Pancreas (tissue), 10 donors: ENCODE results near the gene METTL5. TPM values are rescaled to one million over a fixed set of nuclear protein-coding genes. Genes with fewer than 3 reads are reported as not detected.
A peak's percentile ranks its signal among the peaks of the same experiment; 100 is the strongest.

Experiments
- ATAC-seq, 4 donors: fragments of 200-7000 bp; cut with Tn5 transposase; one replicate each; pipeline versions ENCODE4 v1.8.0 to v1.9.1; 2020; ENCODE audit warnings: mild to moderate bottlenecking in 4 of 4, moderate library complexity in 4 of 4
- DNase-seq, 6 donors: peaks; one replicate each; pipeline ENCODE4 v3.0.0-alpha.2; 2020
- FAIRE-seq: peaks from 2 replicates; lab custom pipeline; 2012; peaks lifted over from hg19 to GRCh38; lab: Jason Lieb, UNC
- H3K27ac ChIP-seq, 4 donors: fragments of 200-600 bp; sonication (generic); 1 replicate in 3 of 4; 2 replicates in 1 of 4; pipeline versions ENCODE4 v1.5.0 to v1.8.0; 2020
- H3K27me3 ChIP-seq, 4 donors: fragments of 200-600 bp; one replicate each; pipeline ENCODE4 v1.8.0; 2021
- H3K36me3 ChIP-seq, 3 donors: fragments of 200-600 bp; sonication (generic) in 1 of 3; one replicate each; pipeline versions ENCODE4 v1.5.0 to v1.8.0; 2020 to 2021
- H3K4me1 ChIP-seq, 3 donors: fragments of 200-600 bp; one replicate each; pipeline ENCODE4 v1.8.0; 2021
- H3K4me3 ChIP-seq, 4 donors: fragments of 200-600 bp; sonication (generic) in 2 of 4; one replicate each; pipeline versions ENCODE4 v1.5.0 to v1.8.0; 2020 to 2021
- H3K9me3 ChIP-seq, 4 donors: fragments of 200-600 bp; one replicate each; pipeline ENCODE4 v1.8.0; 2021
- CTCF ChIP-seq, 4 donors: fragments of 200-600 bp; sonication (generic) in 3 of 4; IDR thresholded peaks; one replicate each; pipeline versions ENCODE4 v1.5.0 to v1.8.0; 2021; ENCODE audit warnings: antibody characterized with exemption in 4 of 4
- WGBS, 2 donors: extraction: QIAGEN DNeasy Blood & Tissue Kit; methylation state at CpG; one replicate each; pipeline ENCODE4 v1.1.7; 2013; 5-methylcytosine and 5-hydroxymethylcytosine counted together
- intact Hi-C, 3 donors: fragments of 100-400 bp; cut with DNase I; formaldehyde crosslinking; loops; one replicate each; pipeline versions ENCODE4 v1.11.1 to v1.14.2; 2022
- polyA plus RNA-seq, 2 donors: library from polyadenylated mRNA; stranded (reverse); fragments of 200-250 nt; gene quantifications; one replicate each; pipeline ENCODE4 v1.2.3, GENCODE V29; 2013
- total RNA-seq, 6 donors: library from RNA; stranded (reverse); fragmentation: NEBNext Ultra II Directional in 4 of 6; extraction: Animal tissue kit (Norgen Biotek cat#: 25700) in 4 of 6; gene quantifications; one replicate each; pipeline versions ENCODE4 v1.2.1 to v1.2.4, GENCODE V29; 2021 to 2023
- donor health status: healthy with polysubstance abuse.
- donor health status: DM: no; HTN: no; CAD: no; lungs with moderate emphysema.
- donor health status: DM: no; HTN: no; CAD: no.
- donor health status: control.
- donor health status: control.
- donor health status: Bipolar disorder and iron deficiency.
- donor health status: DM: yes; HTN: yes; CAD: no.
- donor health status: DM: no; HTN: no; CAD: no.
- donor health status: DM: no; HTN: no; CAD: no.
- donor health status: DM: yes; HTN: yes; CAD: no.

METTL5 gene
- total and polyA plus RNA-seq, 8 donors = 29.7 to 41.3 (median 33.8) TPM

GRCh38 chr2:169839954-169840746, 15.4 kb upstream of the METTL5 start:
- Histone ChIP-seq H3K36me3 (no peaks in the 10 kb centered on the region), H3K4me3 (no peak overlapping the region), H3K9me3 (no peaks in the 10 kb centered on the region), H3K4me1 (peaks cover 0 to 7% (median 4%) of the 10 kb centered on the region in 3 donors), H3K27me3 (no peaks in the 10 kb centered on the region), H3K27ac (no peak overlapping the region)
- no peak for DNase-seq
- WGBS, 2 donors = 48 to 60% methylated on average over 10 of the region's 10 CpGs
- peak in 2 of 4 donors; percentile 39 to 54 for ATAC-seq
- intact Hi-C loops = no loop called here
- TF ChIP-seq CTCF (IDR thresholded peaks at IDR 0.05) = no peak
- no peak for FAIRE-seq

GRCh38 chr2:169838743-169839489, 14.2 kb upstream of the METTL5 start:
- Histone ChIP-seq H3K27me3 (no peaks in the 10 kb centered on the region), H3K27ac (no peak overlapping the region), H3K9me3 (no peaks in the 10 kb centered on the region), H3K36me3 (no peaks in the 10 kb centered on the region), H3K4me1 (peaks cover 0 to 7% (median 4%) of the 10 kb centered on the region in 3 donors), H3K4me3 (no peak overlapping the region)
- ATAC-seq = peak in 2 of 4 donors; percentile 44 to 48
- intact Hi-C loops = no loop called here
- DNase-seq = no peak
- 59 to 65% methylated on average over 2 of the region's 2 CpGs for WGBS, 2 donors
- TF ChIP-seq CTCF (IDR thresholded peaks at IDR 0.05) = no peak
- FAIRE-seq = no peak

DNA sequence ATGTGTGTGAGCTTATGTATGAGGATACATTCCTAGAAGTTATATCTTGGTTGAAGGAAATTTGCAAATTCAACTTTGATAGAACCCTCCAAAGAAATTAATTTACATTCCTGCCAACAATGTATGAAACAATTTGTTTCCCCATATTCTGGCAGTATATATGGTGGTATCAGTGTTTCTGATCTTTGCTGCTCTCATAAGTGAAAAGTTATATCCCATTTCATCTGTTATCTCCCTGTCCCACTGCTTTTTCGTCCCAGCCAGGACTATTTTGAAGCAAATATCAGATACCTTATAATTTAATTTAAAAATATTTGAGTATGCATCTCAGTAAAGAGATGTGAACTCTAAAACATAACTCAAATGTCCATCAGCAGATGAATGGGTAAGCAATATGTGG, 9.7 kb upstream of the METTL5 start:
- DNase-seq = no peak
- no peaks in the 10 kb centered on the region for H3K9me3 ChIP-seq
- peaks cover 0 to 13% (median 9%) of the 10 kb centered on the region in 3 donors for H3K4me1 ChIP-seq
- H3K36me3 ChIP-seq = no peaks in the 10 kb centered on the region
- intact Hi-C loops = no loop called here
- no peak for TF ChIP-seq CTCF (IDR thresholded peaks at IDR 0.05)
- WGBS, 2 donors = 43 to 50% methylated on average over 1 of the region's 1 CpG
- no peak overlapping the region for H3K27ac ChIP-seq
- no peak for FAIRE-seq
- no peak overlapping the region for H3K4me3 ChIP-seq
- no peaks in the 10 kb centered on the region for H3K27me3 ChIP-seq
- ATAC-seq = no peak

DNA sequence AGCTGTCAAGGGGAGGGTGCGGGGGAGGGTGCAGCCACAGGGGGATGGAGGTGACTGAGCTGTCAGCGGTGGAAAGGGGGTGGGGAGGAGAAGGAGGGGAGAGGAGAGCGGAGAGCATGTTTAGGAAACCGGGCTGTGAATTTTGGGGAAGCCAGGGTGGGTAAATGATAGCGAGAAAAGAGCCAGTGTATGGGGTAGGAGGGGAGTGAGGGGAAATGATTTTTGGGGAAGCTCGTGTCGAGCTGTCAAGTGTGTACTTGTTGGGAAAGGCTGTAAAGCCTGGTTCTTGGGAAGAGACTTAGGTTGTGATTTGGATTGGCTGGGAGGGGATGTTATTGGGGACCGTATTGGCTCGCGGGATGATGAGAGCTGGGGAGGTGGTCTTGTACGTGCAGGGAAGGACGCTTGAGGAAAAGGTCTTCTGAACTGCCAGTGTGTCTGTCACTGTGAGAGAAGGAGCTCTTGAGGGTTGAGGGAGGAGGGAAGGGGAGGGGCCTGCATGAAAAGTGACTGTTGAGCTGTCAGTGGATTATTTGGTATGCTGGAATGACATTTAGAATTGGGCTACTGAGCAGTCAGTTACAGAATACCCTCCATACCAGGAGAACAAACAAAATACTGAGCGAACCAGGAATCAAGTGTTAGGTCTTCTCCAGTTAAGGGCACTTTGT, 3.6 kb upstream of the METTL5 start:
- no peaks in the 10 kb centered on the region for H3K27me3 ChIP-seq
- peak in 1 of 6 donors; percentile 32 for DNase-seq
- H3K4me3 ChIP-seq = peak overlapping the region; percentile 68 to 89 (median 80)
- no peak for FAIRE-seq
- H3K9me3 ChIP-seq = no peaks in the 10 kb centered on the region
- peak overlapping the region; percentile 62 to 82 (median 80) for H3K27ac ChIP-seq
- 0 to 1% methylated on average over 13 of the region's 13 CpGs for WGBS, 2 donors
- H3K4me1 ChIP-seq = peaks cover 6 to 19% (median 18%) of the 10 kb centered on the region in 3 donors
- H3K36me3 ChIP-seq = no peaks in the 10 kb centered on the region
- peak; percentile 24 to 43 (median 33) for ATAC-seq
- intact Hi-C loops = no loop called here
- no peak for TF ChIP-seq CTCF (IDR thresholded peaks at IDR 0.05)
